Activated T-helper 2 cell treated with anti-CD3 and anti-CD28 coated beads, Interferon-gamma antibody, Interleukin-2, Interleukin-4, amounts not matched to agents 10 μg/mL and 5 μg/mL and 100 μg/mL, durations not matched to agents 14 hours and 24 hours and 36 hours (primary cell): Measurements from ENCODE around the gene MS4A3. TPM values are rescaled to one million over a fixed set of nuclear protein-coding genes. Genes with fewer than 3 reads are reported as not detected.
"Not testable (repeated sequence)": the region's sequence is repeated elsewhere in the genome, so short reads cannot be mapped to it uniquely, and the experiment has no call there.

ENCODE experiments used
- DNase-seq: peaks from one replicate; pipeline ENCODE4 v3.0.0; 2021; ENCODE audit warnings: low spot score
- H3K27ac Mint-ChIP-seq: one replicate; pipeline ENCODE4 v1.8.0; 2021; ENCODE audit warnings: mixed read lengths
- H3K27me3 Mint-ChIP-seq: one replicate; pipeline ENCODE4 v1.8.0; 2021; ENCODE audit warnings: low read depth, mixed read lengths
- H3K36me3 Mint-ChIP-seq: one replicate; pipeline ENCODE4 v1.8.0; 2021; ENCODE audit warnings: low read depth, mixed read lengths
- H3K4me1 Mint-ChIP-seq: one replicate; pipeline ENCODE4 v1.8.0; 2021; ENCODE audit warnings: low read depth, mixed read lengths
- H3K4me3 Mint-ChIP-seq: one replicate; pipeline ENCODE4 v1.8.0; 2021; ENCODE audit warnings: low read depth, mild to moderate bottlenecking, moderate library complexity, mixed read lengths
- H3K9me3 Mint-ChIP-seq: one replicate; pipeline ENCODE4 v1.8.0; 2021; ENCODE audit warnings: mixed read lengths
- intact Hi-C: fragments of 100-400 bp; cut with micrococcal nuclease; formaldehyde crosslinking; loops from one replicate; pipeline ENCODE4 v1.15.1; 2023
- total RNA-seq: library from RNA; stranded (reverse); gene quantifications from 2 replicates; pipeline ENCODE4 v1.2.3, GENCODE V29; 2022

The MS4A3 gene
- total RNA-seq, 1 donor from 2014 or later, result not detected

DNA sequence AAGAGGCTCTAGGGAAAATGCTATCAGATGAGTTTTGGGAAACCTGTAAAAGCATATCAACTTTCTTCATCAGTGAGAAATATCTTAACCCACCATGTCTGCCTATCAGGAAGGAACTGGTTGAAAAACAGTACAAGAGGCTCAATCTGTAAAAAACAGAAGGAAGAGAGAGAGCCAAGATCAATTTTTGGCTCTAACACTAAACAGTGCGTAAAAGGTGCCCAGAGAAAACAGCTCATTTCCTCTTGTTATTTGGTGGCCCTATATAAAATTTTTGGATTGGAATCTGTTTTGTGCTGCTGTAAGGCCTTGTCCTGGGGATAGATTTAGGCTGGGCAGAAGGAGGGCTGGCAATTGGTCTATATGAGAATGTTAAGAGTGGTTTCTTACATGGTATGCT, 44.1 kb downstream of the MS4A3 start:
- no peak overlapping the region for H3K4me3 Mint-ChIP-seq
- H3K4me1 Mint-ChIP-seq, result no peaks in the 10 kb centered on the region
- no peak for DNase-seq
- intact Hi-C loops, result no loop called here
- H3K36me3 Mint-ChIP-seq, result no peaks in the 10 kb centered on the region
- peaks cover 2% of the 10 kb centered on the region for H3K27me3 Mint-ChIP-seq
- no peaks in the 10 kb centered on the region for H3K9me3 Mint-ChIP-seq
- no peak overlapping the region for H3K27ac Mint-ChIP-seq

DNA sequence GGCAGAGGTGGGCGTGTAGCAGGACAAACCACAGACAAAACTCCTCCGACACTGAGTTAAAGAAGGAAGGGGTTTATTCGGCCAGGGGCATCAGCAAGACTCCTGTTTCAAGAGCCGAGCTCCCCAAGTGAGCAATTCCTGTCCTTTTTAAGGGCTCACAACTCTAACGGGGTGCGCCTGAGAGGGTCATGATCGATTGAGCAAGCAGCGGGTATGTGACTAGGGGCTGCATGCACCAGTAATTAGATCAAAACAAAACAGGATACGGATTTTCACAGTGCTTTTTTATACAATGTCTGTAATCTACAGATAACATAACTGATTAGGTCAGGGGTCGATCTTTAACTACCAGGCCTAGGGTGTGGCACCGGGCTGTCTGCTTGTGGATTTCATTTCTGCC, 44.9 kb downstream of the MS4A3 start:
- DNase-seq, H3K27ac Mint-ChIP-seq, intact Hi-C loops, H3K27me3 Mint-ChIP-seq, H3K36me3 Mint-ChIP-seq, H3K4me3 Mint-ChIP-seq, H3K4me1 Mint-ChIP-seq, H3K9me3 Mint-ChIP-seq: not testable (repeated sequence)

DNA sequence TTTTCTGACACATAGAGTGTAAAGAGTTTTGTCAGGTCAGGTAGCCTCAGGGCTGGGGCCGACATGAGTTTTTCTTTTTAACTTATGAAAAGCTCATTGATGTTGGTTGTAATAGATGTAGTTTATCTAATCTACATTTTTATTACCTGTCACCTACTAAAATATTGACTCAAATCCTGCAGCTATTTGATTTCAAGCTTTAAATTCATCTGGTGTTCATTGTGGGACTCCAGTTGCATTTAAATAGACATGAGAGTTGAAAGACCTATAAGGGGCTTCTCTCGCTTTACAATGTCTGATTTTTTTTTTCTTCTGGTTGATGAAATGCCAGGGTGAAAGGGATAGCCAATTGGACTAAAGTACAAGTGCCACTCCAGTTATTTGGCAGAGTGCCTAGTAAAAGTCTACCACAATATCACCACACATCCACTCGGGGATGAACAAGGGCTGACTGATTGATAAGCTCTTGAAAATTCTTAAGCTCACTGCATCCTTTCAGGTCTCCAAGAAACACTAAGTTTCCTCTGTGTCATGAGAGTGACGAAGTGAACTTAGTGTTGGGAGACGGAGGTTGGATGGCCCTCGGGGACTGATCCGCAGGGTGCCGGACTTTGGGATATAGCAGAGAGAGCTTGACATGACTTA, 48.1 kb downstream of the MS4A3 start:
- H3K4me3 Mint-ChIP-seq, H3K4me1 Mint-ChIP-seq, DNase-seq, H3K27me3 Mint-ChIP-seq, H3K9me3 Mint-ChIP-seq, H3K27ac Mint-ChIP-seq, H3K36me3 Mint-ChIP-seq, intact Hi-C loops: not testable (repeated sequence)

DNA sequence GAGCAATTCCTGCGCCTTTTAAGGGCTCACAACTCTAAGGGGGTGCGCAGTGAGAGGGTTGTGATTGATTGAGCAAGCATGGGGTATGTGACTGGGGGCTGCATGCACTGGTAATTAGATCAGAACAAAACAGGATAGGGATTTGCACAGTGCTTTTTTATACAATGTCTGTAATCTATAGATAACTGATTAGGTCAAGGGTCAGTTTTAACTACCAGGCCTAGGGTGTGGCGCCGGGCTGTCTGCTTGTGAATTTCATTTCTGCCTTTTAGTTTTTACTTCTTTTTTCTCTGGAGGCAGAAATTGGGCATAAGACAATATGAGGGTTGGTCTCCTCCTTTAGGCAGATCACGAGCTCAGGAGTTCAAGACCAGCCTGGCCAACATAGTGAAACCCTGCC, 52.2 kb downstream of the MS4A3 start:
- H3K4me1 Mint-ChIP-seq, H3K36me3 Mint-ChIP-seq, H3K9me3 Mint-ChIP-seq, H3K27me3 Mint-ChIP-seq, H3K4me3 Mint-ChIP-seq, intact Hi-C loops, H3K27ac Mint-ChIP-seq, DNase-seq: not testable (repeated sequence)

DNA sequence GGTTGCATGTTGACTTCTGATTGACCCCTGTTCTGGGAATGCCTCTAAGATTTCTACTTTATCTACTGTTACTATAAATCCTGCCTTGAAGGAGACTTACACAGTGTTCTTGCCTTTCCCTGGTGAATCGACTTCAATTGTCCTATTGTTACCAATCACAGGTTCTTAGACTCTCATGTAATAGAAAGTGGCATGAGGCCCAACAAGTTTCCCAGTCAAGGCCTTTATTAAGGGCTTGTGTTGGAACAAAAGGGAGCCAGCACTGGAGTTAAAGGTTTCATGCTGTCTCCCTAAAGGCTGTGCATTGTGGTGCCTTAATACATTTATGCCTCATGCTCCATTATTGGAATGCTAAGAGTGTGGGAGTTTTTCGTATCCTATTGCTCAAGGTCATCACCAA, 55.3 kb downstream of the MS4A3 start:
- Mint-ChIP-seq H3K4me1 (no peaks in the 10 kb centered on the region), H3K27ac (no peak overlapping the region)

DNA sequence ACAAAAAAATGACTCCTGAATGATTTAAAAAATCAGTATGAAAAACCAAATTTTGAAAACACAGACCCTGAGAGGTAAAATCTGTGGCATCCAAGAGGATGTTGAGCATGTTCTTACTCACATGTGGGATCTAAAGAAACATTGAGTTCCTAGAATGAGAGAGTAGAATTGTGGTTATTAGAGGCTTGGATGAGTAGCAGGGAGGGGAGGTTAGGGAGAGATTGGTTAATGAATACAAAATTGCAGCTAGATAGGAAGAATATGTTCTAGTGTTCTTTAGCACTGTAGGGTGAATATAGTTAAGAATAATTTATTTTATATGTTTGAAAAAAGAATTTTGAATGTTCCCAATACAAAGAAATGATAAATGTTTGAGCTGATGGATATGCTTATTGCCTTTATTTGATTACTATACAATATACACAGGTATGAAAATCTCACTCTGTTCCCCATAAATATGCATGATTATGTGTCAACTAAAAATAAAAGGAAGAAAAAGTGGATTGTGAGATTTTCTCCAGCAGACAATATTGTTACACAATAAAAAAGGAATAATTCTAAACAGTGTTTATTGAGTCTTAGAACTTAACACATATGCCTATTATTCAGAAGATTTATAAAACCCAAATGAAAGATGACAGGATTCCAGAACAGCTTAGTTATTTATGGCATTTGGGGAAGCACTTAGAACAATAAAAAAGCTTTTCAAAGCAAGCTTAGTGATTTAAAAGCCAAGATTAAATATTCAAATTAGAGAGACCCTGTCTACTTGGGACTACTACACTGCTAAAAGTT, 60.7 kb downstream of the MS4A3 start:
- no peaks in the 10 kb centered on the region for H3K36me3 Mint-ChIP-seq
- intact Hi-C loops, result no loop called here
- no peak overlapping the region for H3K4me3 Mint-ChIP-seq

More for the DNA sequence above, 55.3 kb downstream of the MS4A3 start:
- no peak overlapping the region for H3K4me3 Mint-ChIP-seq
- intact Hi-C loops, result no loop called here
- H3K27me3 Mint-ChIP-seq, result peaks cover 1% of the 10 kb centered on the region
- no peak for DNase-seq
- H3K36me3 Mint-ChIP-seq, result no peaks in the 10 kb centered on the region
- no peaks in the 10 kb centered on the region for H3K9me3 Mint-ChIP-seq

GRCh38 chr11:60118338-60118737, 61.9 kb downstream of the MS4A3 start:
- Mint-ChIP-seq H3K4me3 (no peak overlapping the region), H3K36me3 (no peaks in the 10 kb centered on the region), H3K27ac (no peak overlapping the region), H3K9me3 (no peaks in the 10 kb centered on the region), H3K4me1 (no peaks in the 10 kb centered on the region), H3K27me3 (peaks cover 3% of the 10 kb centered on the region)
- intact Hi-C loops, result no loop called here
- DNase-seq, result no peak

More for the DNA sequence above, 60.7 kb downstream of the MS4A3 start:
- H3K4me1 Mint-ChIP-seq, result no peaks in the 10 kb centered on the region
- DNase-seq, result no peak
- peaks cover 3% of the 10 kb centered on the region for H3K27me3 Mint-ChIP-seq
- no peak overlapping the region for H3K27ac Mint-ChIP-seq
- H3K9me3 Mint-ChIP-seq, result no peaks in the 10 kb centered on the region

DNA sequence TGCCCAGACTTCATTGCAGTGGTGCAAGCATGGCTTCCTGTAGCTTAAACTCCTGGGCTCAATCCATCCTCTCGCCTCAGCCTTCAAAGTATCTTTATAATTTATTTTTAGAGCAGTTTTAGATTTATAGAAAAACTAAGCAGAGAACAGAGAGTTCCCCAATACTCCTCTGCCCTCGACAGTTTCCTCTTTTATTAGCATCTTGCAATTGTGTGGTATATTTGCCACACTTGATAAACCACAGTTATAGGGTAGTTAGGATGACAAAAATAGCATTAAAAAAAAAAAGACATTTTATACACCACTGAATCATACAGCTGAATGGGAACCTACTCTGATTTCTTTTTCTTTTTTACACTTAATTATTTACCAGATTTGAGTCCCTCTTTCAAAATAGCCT, 63.2 kb downstream of the MS4A3 start:
- intact Hi-C loops, result no loop called here
- Mint-ChIP-seq H3K27me3 (peaks cover 2% of the 10 kb centered on the region), H3K4me1 (no peaks in the 10 kb centered on the region), H3K27ac (no peak overlapping the region), H3K36me3 (no peaks in the 10 kb centered on the region), H3K4me3 (no peak overlapping the region), H3K9me3 (no peaks in the 10 kb centered on the region)
- no peak for DNase-seq

Other genes with a start within 250 kb of the MS4A3 start
- 87.7 and 90.4 TPM in 2 replicates for gene MRPL16, start 245.9 kb upstream of the MS4A3 start, total RNA-seq
- not detected in 2 replicates for gene CBLIF, start 211.2 kb upstream of the MS4A3 start, total RNA-seq
- 0.25 TPM in 1 of 2 replicates, not detected in the other for gene TCN1, start 190.2 kb upstream of the MS4A3 start, total RNA-seq
- not detected in 2 replicates for gene OOSP3, start 177.9 kb upstream of the MS4A3 start, total RNA-seq
- not detected in 2 replicates for gene OOSP1, start 118.2 kb upstream of the MS4A3 start, total RNA-seq
- not detected in 2 replicates for gene OOSP4A, start 92.6 kb upstream of the MS4A3 start, total RNA-seq
- not detected in 2 replicates for gene OOSP4B, start 39.5 kb upstream of the MS4A3 start, total RNA-seq
- gene OOSP2, start 16.3 kb upstream of the MS4A3 start, total RNA-seq, result not detected in 2 replicates
- not detected in 2 replicates for gene MS4A2, start 32.0 kb downstream of the MS4A3 start, total RNA-seq
- gene MS4A6A, start 126.4 kb downstream of the MS4A3 start, total RNA-seq, result not detected in 2 replicates
- gene MS4A4E, start 186.5 kb downstream of the MS4A3 start, total RNA-seq, result not detected in 2 replicates
- not detected in 2 replicates for gene MS4A4A, start 224.0 kb downstream of the MS4A3 start, total RNA-seq